K562 (cell line): ENCODE measurements around the gene CNIH3.

ENCODE experiments used
- BCOR ChIP-seq: fragments of 450-650 bp; IDR thresholded peaks from 2 replicates; pipeline ENCODE4 v1.6.1; 2016
- DNMT1 ChIP-seq: fragments of 450-650 bp; IDR thresholded peaks from 2 replicates; pipeline ENCODE4 v1.6.1; 2016; ENCODE audit warnings: antibody characterized with exemption, mild to moderate bottlenecking
- NR2C2 ChIP-seq, 2 experiments: fragments of 200-800 bp in 1 of 2; sonication (Bioruptor generic) in 1 of 2; sonication (generic) in 1 of 2; formaldehyde crosslinking in 1 of 2; IDR thresholded peaks; 2 replicates each; pipeline versions ENCODE4 v1.6.1 to v1.8.0; 2016 to 2022; ENCODE audit warnings: mild to moderate bottlenecking in 1 of 2, missing compliant biosample characterization in 1 of 2, missing genetic modification characterization in 1 of 2, missing genetic modification reagents in 1 of 2
- RFX1 ChIP-seq: fragments of 450-650 bp; IDR thresholded peaks from 2 replicates; pipeline ENCODE4 v1.6.1; 2016; ENCODE audit warnings: mild to moderate bottlenecking, moderate library complexity
- USF1 ChIP-seq: sonication (generic); formaldehyde crosslinking; IDR thresholded peaks from 2 replicates; pipeline ENCODE4 v1.9.0; 2022; ENCODE audit warnings: mild to moderate bottlenecking, missing genetic modification reagents
- ZFP36 ChIP-seq: fragments of 150-350 bp; IDR thresholded peaks from 2 replicates; pipeline ENCODE4 v1.6.1; 2018; ENCODE audit warnings: low read length, low read depth; ENCODE audit not compliant: partially characterized antibody
- TF ChIP-seq, protein P1 (sequence below), 3 experiments: IDR thresholded peaks in 2 of 3; conservative IDR thresholded peaks in 1 of 3; 2 replicates each; pipeline ENCODE4 v1.5.1; 2011 to 2012; ENCODE audit warnings: low read length in 3 of 3, mild to moderate bottlenecking in 3 of 3, control low read depth in 2 of 3, improper control_type of control experiment in 1 of 3, inconsistent platforms in 1 of 3, low read depth in 1 of 3, mixed read lengths in 1 of 3, moderate library complexity in 1 of 3; ENCODE audit not compliant: insufficient read depth in 2 of 3

- TF ChIP-seq BCOR, result no peak
- TF ChIP-seq DNMT1, result no peak
- TF ChIP-seq RFX1, result no peak
- TF ChIP-seq NR2C2 (CRISPR knock-in tag; IDR thresholded peaks at IDR 0.05), result no peak
- no peak for TF ChIP-seq NR2C2 (tag; IDR thresholded peaks at IDR 0.05)
- no peak for TF ChIP-seq ZFP36
- TF ChIP-seq, protein P1, sequence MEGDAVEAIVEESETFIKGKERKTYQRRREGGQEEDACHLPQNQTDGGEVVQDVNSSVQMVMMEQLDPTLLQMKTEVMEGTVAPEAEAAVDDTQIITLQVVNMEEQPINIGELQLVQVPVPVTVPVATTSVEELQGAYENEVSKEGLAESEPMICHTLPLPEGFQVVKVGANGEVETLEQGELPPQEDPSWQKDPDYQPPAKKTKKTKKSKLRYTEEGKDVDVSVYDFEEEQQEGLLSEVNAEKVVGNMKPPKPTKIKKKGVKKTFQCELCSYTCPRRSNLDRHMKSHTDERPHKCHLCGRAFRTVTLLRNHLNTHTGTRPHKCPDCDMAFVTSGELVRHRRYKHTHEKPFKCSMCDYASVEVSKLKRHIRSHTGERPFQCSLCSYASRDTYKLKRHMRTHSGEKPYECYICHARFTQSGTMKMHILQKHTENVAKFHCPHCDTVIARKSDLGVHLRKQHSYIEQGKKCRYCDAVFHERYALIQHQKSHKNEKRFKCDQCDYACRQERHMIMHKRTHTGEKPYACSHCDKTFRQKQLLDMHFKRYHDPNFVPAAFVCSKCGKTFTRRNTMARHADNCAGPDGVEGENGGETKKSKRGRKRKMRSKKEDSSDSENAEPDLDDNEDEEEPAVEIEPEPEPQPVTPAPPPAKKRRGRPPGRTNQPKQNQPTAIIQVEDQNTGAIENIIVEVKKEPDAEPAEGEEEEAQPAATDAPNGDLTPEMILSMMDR (IDR thresholded peaks at IDR 0.05 in 2 of 3, conservative IDR thresholded peaks at IDR 0.05 in 1 of 3; ENCODE audit: insufficient read depth in 2 of 3, low read depth in 1 of 3, low read length in 3 of 3), result no peak
- TF ChIP-seq USF1 (CRISPR knock-in tag), result no peak
Measured at GRCh38 chr1:224651188-224651587, 35.1 kb downstream of the CNIH3 start.
